ENCODE measurements around the gene ECE1. TPM values are rescaled to one million over a fixed set of nuclear protein-coding genes. Genes with fewer than 3 reads are reported as not detected.

Gene ECE1
- total and polyA plus RNA-seq, 9 of the 15 experiments (the other 6 are each of a cell fraction or from before 2014, with no cell fraction given) = 0.56 to 34.8 (median 11.0) TPM

- TF ChIP-seq PRDM10 (IDR thresholded peaks at IDR 0.05; ENCODE audit: partially characterized antibody) (peak; percentile 28), AFF1 (IDR thresholded peaks at IDR 0.05; ENCODE audit: low read depth in 1 of 2, partially characterized antibody in 2 of 2) (no peak), DPF2 (IDR thresholded peaks at IDR 0.05) (no peak), TRIM25 (IDR thresholded peaks at IDR 0.05; ENCODE audit: borderline replicate concordance) (no peak), RNF2 (IDR thresholded peaks at IDR 0.05) (no peak), EWSR1 (IDR thresholded peaks at IDR 0.05; ENCODE audit: borderline replicate concordance, low read depth, partially characterized antibody) (no peak), ARNT (IDR thresholded peaks at IDR 0.05) (no peak; a peak in 1 of 4 replicates), MCM3 (IDR thresholded peaks at IDR 0.05) (no peak), BHLHE40 (IDR thresholded peaks at IDR 0.05; ENCODE audit: low read length) (0 out of 2 replicates have a peak, but pooled peaks have one; percentile 19), POLR2H (tag; IDR thresholded peaks at IDR 0.05; ENCODE audit: low read depth) (no peak), CBFB (CRISPR knock-in tag; IDR thresholded peaks at IDR 0.05) (no peak), CCAR2 (IDR thresholded peaks at IDR 0.05; ENCODE audit: low read depth, low read length) (no peak), ZKSCAN1 (IDR thresholded peaks at IDR 0.05; ENCODE audit: low read depth, low read length) (no peak), RAD21 (CRISPR knock-in tag; conservative IDR thresholded peaks at IDR 0.05 in 1 of 2, IDR thresholded peaks at IDR 0.05 in 1 of 2) (peak; percentile 98 to 99), ZNF395 (CRISPR knock-in tag; IDR thresholded peaks at IDR 0.05) (no peak), ARID2 (IDR thresholded peaks at IDR 0.05) (peak; percentile 97), MCM5 (IDR thresholded peaks at IDR 0.05; ENCODE audit: low read depth) (no peak), SMARCA4 (IDR thresholded peaks at IDR 0.05) (no peak)
Observed at GRCh38 chr1:21255284-21255942, 34.9 kb downstream of the ECE1 start (continued).
